ENCODE results near the gene MYPOP.

MYPOP gene

GRCh38 chr19:45884682-45885555, 17.5 kb downstream of the MYPOP start:
- TF ChIP-seq CTCF (IDR thresholded peaks at IDR 0.05; ENCODE audit: low read depth, low read length): no peak
- no peak for DNase-seq (ENCODE audit: low read depth, low spot score)
- in situ Hi-C loops (cut with HindIII; ENCODE audit: low sequenced_read_pairs): no loop called here
- peak overlapping the region; percentile 62 for H3K4me3 ChIP-seq (ENCODE audit: low read depth, low read length)

GRCh38 chr19:45883881-45884681, 18.3 kb downstream of the MYPOP start:
- in situ Hi-C loops (cut with HindIII; ENCODE audit: low sequenced_read_pairs): no loop called here
- no peak for TF ChIP-seq CTCF (IDR thresholded peaks at IDR 0.05; ENCODE audit: low read depth, low read length)
- no peak for DNase-seq (ENCODE audit: low read depth, low spot score)
- no peak overlapping the region for H3K4me3 ChIP-seq (ENCODE audit: low read depth, low read length)

- H3K4me3 ChIP-seq (ENCODE audit: low read depth, low read length): no peak overlapping the region
- in situ Hi-C loops (cut with HindIII; ENCODE audit: low sequenced_read_pairs): no loop called here
- DNase-seq (ENCODE audit: low read depth, low spot score): no peak
- no peak for TF ChIP-seq CTCF (IDR thresholded peaks at IDR 0.05; ENCODE audit: low read depth, low read length)
Measured at GRCh38 chr19:45883586-45883880, 18.9 kb downstream of the MYPOP start.

- TF ChIP-seq CTCF (IDR thresholded peaks at IDR 0.05; ENCODE audit: low read depth, low read length): peak; percentile 100
- in situ Hi-C loops (cut with HindIII; ENCODE audit: low sequenced_read_pairs): no loop called here
- DNase-seq (ENCODE audit: low read depth, low spot score): peak; percentile 86
- H3K4me3 ChIP-seq (ENCODE audit: low read depth, low read length): peak overlapping the region; percentile 4
Measured at GRCh38 chr19:45882652-45883585, 19.5 kb downstream of the MYPOP start.

GRCh38 chr19:45881909-45882528, 20.4 kb downstream of the MYPOP start:
- DNase-seq (ENCODE audit: low read depth, low spot score): no peak
- in situ Hi-C loops (cut with HindIII; ENCODE audit: low sequenced_read_pairs): no loop called here
- TF ChIP-seq CTCF (IDR thresholded peaks at IDR 0.05; ENCODE audit: low read depth, low read length): no peak
- H3K4me3 ChIP-seq (ENCODE audit: low read depth, low read length): no peak overlapping the region

Measured in astrocyte of the spinal cord (primary cell).